Caco-2 (cell line): ENCODE data around the gene BCDIN3D. TPM values are rescaled to one million over a fixed set of nuclear protein-coding genes. Genes with fewer than 3 reads are reported as not detected.
"Not testable (repeated sequence)": the region's sequence is repeated elsewhere in the genome, so short reads cannot be mapped to it uniquely, and the experiment has no call there.

Source experiments
- BruUV-seq: library from RNA; stranded (reverse); fragments of 400-500 nt; replicated peaks from 2 replicates; lab custom pipeline; 2021; lab: Mats Ljungman, UMichigan
- CTCF ChIA-PET: fragments of 300-600 bp; sonication (Branson Sonifier 250); formaldehyde crosslinking; loops from one replicate; lab custom pipeline; 2022; ENCODE audit warnings: antibody characterized with exemption; lab: Charles Lee
- POLR2A ChIA-PET: fragments of 300-600 bp; sonication (Branson Sonifier 250); formaldehyde crosslinking; loops from one replicate; lab custom pipeline; 2022; ENCODE audit warnings: antibody characterized with exemption; lab: Charles Lee
- DNase-seq, 2 experiments: peaks; one replicate each; pipeline versions ENCODE4 v3.0.0 to v3.0.0-alpha.2; 2020 to 2022
- H3K27me3 ChIP-seq: replicated peaks from 2 replicates; pipeline ENCODE4 v1.6.0; 2011; ENCODE audit warnings: low read length; ENCODE audit not compliant: control insufficient read depth, insufficient read depth
- H3K36me3 ChIP-seq: 2 replicates; pipeline ENCODE4 v1.5.1; 2011; ENCODE audit warnings: low read length; ENCODE audit not compliant: control insufficient read depth, insufficient read depth
- H3K4me1 ChIP-seq: fragments of 250-450 bp; sonication (Bioruptor Pico); 2 replicates; pipeline ENCODE4 v1.5.1; 2020; ENCODE audit warnings: mild to moderate bottlenecking
- H3K4me3 ChIP-seq: 2 replicates; pipeline ENCODE4 v1.5.1; 2011; ENCODE audit warnings: low read depth, mild to moderate bottlenecking, control low read depth, low read length
- H3K9me3 ChIP-seq: fragments of 250-450 bp; sonication (Bioruptor Pico); 2 replicates; pipeline ENCODE4 v1.5.1; 2020; ENCODE audit warnings: mild to moderate bottlenecking, moderate library complexity
- H3K27ac Mint-ChIP-seq: one replicate; pipeline ENCODE4 v1.8.0; 2022; ENCODE audit warnings: mixed read lengths; ENCODE audit not compliant: unreplicated experiment
- H3K27me3 Mint-ChIP-seq: one replicate; pipeline ENCODE4 v1.8.0; 2022; ENCODE audit warnings: mixed read lengths; ENCODE audit not compliant: insufficient read depth, unreplicated experiment
- H3K36me3 Mint-ChIP-seq: one replicate; pipeline ENCODE4 v1.8.0; 2022; ENCODE audit warnings: mild to moderate bottlenecking, mixed read lengths; ENCODE audit not compliant: insufficient read depth, unreplicated experiment
- H3K4me1 Mint-ChIP-seq: one replicate; pipeline ENCODE4 v1.8.0; 2022; ENCODE audit warnings: low read depth, mixed read lengths; ENCODE audit not compliant: unreplicated experiment
- H3K4me3 Mint-ChIP-seq: one replicate; pipeline ENCODE4 v1.8.0; 2022; ENCODE audit warnings: mild to moderate bottlenecking, moderate library complexity, mixed read lengths; ENCODE audit not compliant: unreplicated experiment
- H3K9me3 Mint-ChIP-seq: one replicate; pipeline ENCODE4 v1.8.0; 2022; ENCODE audit warnings: mixed read lengths; ENCODE audit not compliant: unreplicated experiment
- CTCF ChIP-seq, 2 experiments: fragments of 200-600 bp in 1 of 2; IDR thresholded peaks; 1 replicate in 1 of 2; 2 replicates in 1 of 2; pipeline versions ENCODE4 v1.5.1 to v1.8.0; 2011 to 2022; ENCODE audit warnings: antibody characterized with exemption in 1 of 2, control low read depth in 1 of 2, inconsistent platforms in 1 of 2, low read depth in 1 of 2, low read length in 1 of 2, mild to moderate bottlenecking in 1 of 2, moderate library complexity in 1 of 2; ENCODE audit not compliant: insufficient read depth in 1 of 2, severe bottlenecking in 1 of 2, unreplicated experiment in 1 of 2
- intact Hi-C: fragments of 100-400 bp; cut with micrococcal nuclease; formaldehyde crosslinking; loops from one replicate; pipeline ENCODE4 v1.10.0; 2022; ENCODE audit not compliant: unreplicated experiment
- total RNA-seq: library from RNA; stranded (reverse); gene quantifications from 2 replicates; pipeline ENCODE4 v1.2.3, GENCODE V29; 2022

Gene BCDIN3D
- total RNA-seq, 1 experiment from 2014 or later = 6.6 TPM

DNA sequence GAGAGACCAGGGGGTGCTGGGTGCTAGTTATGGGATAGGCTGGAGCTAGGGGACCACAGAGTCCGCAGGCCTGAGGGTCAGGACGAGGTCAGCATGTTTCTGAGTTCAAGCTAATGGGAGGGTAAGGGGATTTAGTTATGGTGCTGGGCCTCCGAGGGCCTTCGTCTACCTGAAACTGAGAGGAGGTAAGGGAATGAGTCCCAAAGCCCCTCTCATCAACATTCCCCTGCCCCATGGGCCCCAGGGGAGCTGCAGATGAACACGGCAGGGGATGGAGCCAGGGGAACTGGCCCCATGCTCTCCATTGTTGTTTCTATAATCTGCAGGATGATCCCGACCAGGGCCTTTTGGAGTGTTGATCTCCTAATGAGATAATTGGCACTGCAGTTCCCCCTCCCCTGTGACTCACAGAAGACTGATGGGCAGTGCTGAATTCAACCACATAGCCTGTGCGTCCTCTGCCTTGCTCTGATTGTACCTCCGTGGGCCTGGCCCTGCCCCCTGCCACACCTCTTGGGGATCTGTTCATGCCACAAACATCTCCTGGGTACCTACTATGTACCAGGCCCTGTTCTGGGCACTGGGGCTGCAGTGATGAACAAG lies 39.4 kb upstream of the BCDIN3D start:
- ChIA-PET CTCF (no interaction called here), POLR2A (interaction anchor here (0.5 kb wide), 1 partner anchor 126 kb away, joined by 4 read pairs; no protein-coding TSS in a partner anchor)
- H3K36me3 ChIP-seq = no peaks in the 10 kb centered on the region
- Mint-ChIP-seq H3K27me3 (no peaks in the 10 kb centered on the region), H3K27ac (no peak overlapping the region), H3K4me1 (no peaks in the 10 kb centered on the region), H3K9me3 (peaks cover 36% of the 10 kb centered on the region), H3K36me3 (peaks cover 7% of the 10 kb centered on the region), H3K4me3 (no peak overlapping the region)
- no peaks in the 10 kb centered on the region for H3K9me3 ChIP-seq
- H3K4me1 ChIP-seq = no peaks in the 10 kb centered on the region; the same call in 1 of the 2 replicates
- no peak for DNase-seq
- no TSS peak for BruUV-seq
- no peak for TF ChIP-seq CTCF (IDR thresholded peaks at IDR 0.05; ENCODE audit: insufficient read depth in 1 of 2, low read depth in 1 of 2, low read length in 1 of 2, severe bottlenecking in 1 of 2, unreplicated experiment in 1 of 2)
- H3K4me3 ChIP-seq = no peak overlapping the region
- intact Hi-C loops = no loop called here
- no peaks in the 10 kb centered on the region for H3K27me3 ChIP-seq

- intact Hi-C loops = no loop called here
- no peak overlapping the region for H3K27ac Mint-ChIP-seq
- peaks cover 7% of the 10 kb centered on the region for H3K36me3 Mint-ChIP-seq
- peaks cover 36% of the 10 kb centered on the region for H3K9me3 Mint-ChIP-seq
- DNase-seq = no peak
- no peaks in the 10 kb centered on the region for H3K27me3 ChIP-seq
- no peaks in the 10 kb centered on the region for H3K9me3 ChIP-seq
- no peak for TF ChIP-seq CTCF (IDR thresholded peaks at IDR 0.05; ENCODE audit: insufficient read depth in 1 of 2, low read depth in 1 of 2, low read length in 1 of 2, severe bottlenecking in 1 of 2, unreplicated experiment in 1 of 2)
- ChIA-PET CTCF (no interaction called here), POLR2A (no interaction called here)
- no TSS peak for BruUV-seq
- no peak overlapping the region for H3K4me3 ChIP-seq
- no peak overlapping the region for H3K4me3 Mint-ChIP-seq
- no peaks in the 10 kb centered on the region for H3K27me3 Mint-ChIP-seq
- H3K4me1 ChIP-seq = no peaks in the 10 kb centered on the region
- H3K4me1 Mint-ChIP-seq = no peaks in the 10 kb centered on the region
- H3K36me3 ChIP-seq = no peaks in the 10 kb centered on the region
Observed at GRCh38 chr12:49881415-49882247, 38.7 kb upstream of the BCDIN3D start.

DNA sequence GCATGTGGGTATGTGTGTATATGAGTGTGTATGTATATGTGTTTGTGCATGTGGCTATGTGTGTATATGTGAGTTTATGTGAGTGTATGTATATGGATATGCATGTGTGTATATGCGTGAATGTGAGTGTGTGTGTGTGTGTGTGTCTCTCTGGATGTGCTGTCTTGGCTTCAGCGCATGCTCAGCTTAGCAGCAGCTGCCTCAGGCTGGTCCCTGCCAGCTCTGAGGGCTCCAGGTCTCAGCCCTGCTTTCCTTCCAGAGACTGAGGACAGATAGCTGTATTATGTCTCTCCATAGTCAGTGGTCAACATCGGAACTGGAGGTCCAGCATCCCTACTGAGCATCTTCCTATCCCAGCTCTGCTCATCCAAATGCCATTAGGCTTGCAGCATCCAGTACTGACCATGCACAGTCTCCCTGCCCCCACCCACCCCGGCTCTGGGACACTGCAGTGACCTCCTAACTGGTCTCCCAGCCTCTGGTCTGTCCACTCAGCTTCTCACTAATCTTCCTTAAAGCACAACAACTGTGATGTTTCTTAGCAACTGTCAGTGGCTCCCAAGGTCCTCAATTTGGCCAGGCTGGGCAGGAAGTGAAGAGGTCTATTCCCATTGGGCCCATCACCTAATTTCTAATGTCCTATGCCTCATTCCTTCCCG lies 38.0 kb upstream of the BCDIN3D start:
- Histone ChIP-seq H3K36me3 (no peaks in the 10 kb centered on the region), H3K4me1 (no peaks in the 10 kb centered on the region), H3K4me3 (no peak overlapping the region), H3K9me3 (no peaks in the 10 kb centered on the region), H3K27me3 (no peaks in the 10 kb centered on the region)
- ChIA-PET POLR2A (interaction anchor here (0.5 kb wide), 1 partner anchor 52 kb away, joined by 9 read pairs; no protein-coding TSS in a partner anchor), CTCF (no interaction called here)
- H3K4me1 Mint-ChIP-seq = no peaks in the 10 kb centered on the region
- BruUV-seq = no TSS peak
- DNase-seq = no peak
- H3K4me3 Mint-ChIP-seq = no peak overlapping the region
- peaks cover 36% of the 10 kb centered on the region for H3K9me3 Mint-ChIP-seq
- no peak overlapping the region for H3K27ac Mint-ChIP-seq
- intact Hi-C loops = no loop called here
- peaks cover 7% of the 10 kb centered on the region for H3K36me3 Mint-ChIP-seq
- no peaks in the 10 kb centered on the region for H3K27me3 Mint-ChIP-seq
- no peak for TF ChIP-seq CTCF (IDR thresholded peaks at IDR 0.05; ENCODE audit: insufficient read depth in 1 of 2, low read depth in 1 of 2, low read length in 1 of 2, severe bottlenecking in 1 of 2, unreplicated experiment in 1 of 2)

DNA sequence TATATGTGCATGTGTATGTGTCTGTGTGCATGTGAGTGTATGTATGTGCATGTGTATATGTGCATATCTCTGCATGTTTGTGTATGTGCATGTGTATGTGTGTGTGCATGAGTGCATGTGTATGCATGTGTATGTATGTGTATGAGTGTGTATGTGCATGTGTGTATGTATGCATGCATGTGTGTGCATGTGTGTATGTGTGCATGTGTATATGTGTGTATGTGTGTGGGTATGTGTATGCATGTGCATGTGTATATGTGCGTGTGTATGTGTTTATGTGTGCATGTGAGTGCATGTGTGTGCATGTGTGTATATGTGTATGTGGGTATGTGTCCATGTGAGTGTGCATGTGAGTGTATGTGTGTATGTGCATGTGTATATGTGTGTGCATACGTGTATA lies 36.2 kb upstream of the BCDIN3D start:
- H3K4me3 Mint-ChIP-seq, DNase-seq, H3K36me3 Mint-ChIP-seq, intact Hi-C loops, POLR2A ChIA-PET, H3K27me3 ChIP-seq, CTCF ChIA-PET, BruUV-seq, H3K4me1 Mint-ChIP-seq, H3K36me3 ChIP-seq, H3K27ac Mint-ChIP-seq, H3K27me3 Mint-ChIP-seq, H3K4me1 ChIP-seq, H3K9me3 ChIP-seq, H3K4me3 ChIP-seq: not testable (repeated sequence)
- peaks cover 36% of the 10 kb centered on the region for H3K9me3 Mint-ChIP-seq
